Sigmoid colon (tissue), 4 donors: Measurements from ENCODE around the gene CCR1.

ENCODE experiments used
- CTCF ChIP-seq, 4 experiments: fragments of 450-650 bp in 3 of 4; fragments of 200-600 bp in 1 of 4; IDR thresholded peaks; one replicate each; pipeline ENCODE4 v1.5.1; 2016 to 2019; ENCODE audit warnings: antibody characterized with exemption in 4 of 4, mild to moderate bottlenecking in 3 of 4, moderate library complexity in 2 of 4
- POLR2A ChIP-seq, 2 donors: fragments of 450-650 bp; IDR thresholded peaks; one replicate each; pipeline ENCODE4 v1.6.1; 2016; ENCODE audit warnings: antibody characterized with exemption in 2 of 2, mild to moderate bottlenecking in 2 of 2, moderate library complexity in 2 of 2
- POLR2AphosphoS5 ChIP-seq, 4 donors: sonication (generic); formaldehyde crosslinking; IDR thresholded peaks; one replicate each; pipeline ENCODE4 v1.6.1; 2017; ENCODE audit warnings: antibody characterized with exemption in 4 of 4

GRCh38 chr3:46209053-46209452 is 940 bp upstream of the CCR1 start:
- TF ChIP-seq CTCF (IDR thresholded peaks at IDR 0.05) (no peak), POLR2AphosphoS5 (IDR thresholded peaks at IDR 0.05) (no peak), POLR2A (IDR thresholded peaks at IDR 0.05) (no peak)
